DMS 273 (cell line): Measurements from ENCODE around the gene RTL5.
"Not testable (repeated sequence)": the region's sequence is repeated elsewhere in the genome, so short reads cannot be mapped to it uniquely, and the experiment has no call there.

Experiments used
- DNase-seq: peaks from one replicate; lab custom pipeline; 2025; ENCODE audit not compliant: unreplicated experiment; lab: John Stamatoyannopoulos, UW

The RTL5 gene

DNA sequence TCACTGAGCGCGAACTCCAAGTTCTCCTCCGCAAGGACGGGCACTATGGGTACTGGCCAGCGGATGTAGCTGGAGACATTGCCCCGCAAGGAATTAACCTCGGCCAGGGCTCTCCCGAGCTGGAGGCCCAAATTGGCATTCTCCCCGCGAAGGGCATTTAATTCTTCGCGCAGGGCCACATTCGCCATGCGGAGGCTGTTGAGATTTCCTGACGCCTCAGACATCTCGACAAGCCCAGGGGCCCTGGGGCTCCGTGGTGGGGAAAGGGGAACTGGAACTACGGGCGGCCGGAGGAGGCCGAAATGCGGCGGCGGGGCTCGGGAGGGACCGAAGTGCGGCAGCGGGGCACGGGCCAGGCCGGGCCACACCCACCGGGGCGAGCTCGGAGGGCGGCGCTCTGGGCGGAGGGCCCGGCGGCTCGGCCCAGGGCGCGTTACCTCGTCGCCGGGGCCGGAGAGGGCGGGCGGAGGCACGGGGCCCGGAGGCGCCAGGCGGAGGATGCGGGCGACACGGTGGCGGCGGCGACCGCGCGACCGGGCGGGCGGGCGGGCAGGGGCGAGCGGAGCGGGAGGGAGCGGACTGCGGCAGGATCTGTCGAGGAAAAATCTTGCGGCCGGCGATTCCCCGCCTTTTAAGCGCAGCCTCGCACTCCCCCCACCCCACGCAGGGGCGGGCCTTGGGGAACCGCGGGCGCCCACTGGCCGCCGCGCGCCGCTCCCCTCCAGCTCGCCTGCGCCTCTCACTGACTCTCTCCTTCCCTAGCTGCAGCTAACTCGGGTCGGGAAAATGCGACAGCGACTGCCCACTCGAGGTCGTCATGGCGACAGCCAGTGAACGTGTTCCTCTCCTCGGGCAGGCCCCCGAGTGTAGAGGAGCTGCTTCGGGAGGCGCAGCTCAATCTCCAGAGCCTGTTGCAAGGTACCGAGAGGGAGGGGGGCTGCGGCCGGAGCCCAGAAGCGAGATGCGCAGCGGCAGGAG is at the start of gene RTL5:
Gene RTL5, minus strand, starts transcription at position 599 of the 978 bp plus-strand sequence.
- peak; percentile 95 for DNase-seq

DNA sequence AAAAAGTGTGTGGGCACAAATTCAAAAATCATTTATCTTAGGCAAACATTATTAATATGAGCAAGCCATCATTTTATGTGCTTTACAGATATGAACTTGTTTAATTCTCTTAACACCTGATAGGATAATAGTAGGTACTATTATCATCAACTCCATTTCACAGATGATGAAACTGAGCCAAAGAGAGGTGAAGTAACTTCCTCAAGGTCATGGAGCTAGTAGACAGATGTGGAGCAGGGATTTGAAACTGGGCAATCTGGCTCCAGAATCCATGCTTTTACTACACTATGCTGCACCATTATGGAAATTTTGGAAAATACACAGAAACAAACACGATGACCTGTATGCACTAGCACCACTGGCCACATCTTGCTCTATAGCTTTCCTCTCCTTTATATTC is 48.8 kb upstream of the RTL5 start:
- peak; percentile 34 for DNase-seq

DNA sequence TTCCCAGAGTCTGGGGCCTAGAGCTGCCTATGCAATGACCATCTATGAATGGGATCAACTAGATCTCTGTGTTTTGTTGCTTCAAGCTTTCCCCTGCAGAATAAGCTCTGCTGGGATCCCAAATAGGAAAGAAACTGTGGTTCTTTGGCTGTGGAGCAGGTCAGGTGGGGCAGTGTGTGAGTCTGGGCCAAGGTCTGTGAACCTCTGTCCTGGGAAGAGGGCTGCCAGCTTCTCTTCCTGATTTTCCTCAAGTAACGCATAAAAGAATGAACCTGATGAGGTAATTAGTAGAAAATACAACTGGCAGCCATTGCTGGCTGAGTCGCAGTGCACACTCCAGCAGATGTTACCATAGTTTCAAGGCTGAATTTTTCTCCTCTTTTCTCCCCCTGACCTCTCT is 45.3 kb upstream of the RTL5 start:
- no peak for DNase-seq

DNA sequence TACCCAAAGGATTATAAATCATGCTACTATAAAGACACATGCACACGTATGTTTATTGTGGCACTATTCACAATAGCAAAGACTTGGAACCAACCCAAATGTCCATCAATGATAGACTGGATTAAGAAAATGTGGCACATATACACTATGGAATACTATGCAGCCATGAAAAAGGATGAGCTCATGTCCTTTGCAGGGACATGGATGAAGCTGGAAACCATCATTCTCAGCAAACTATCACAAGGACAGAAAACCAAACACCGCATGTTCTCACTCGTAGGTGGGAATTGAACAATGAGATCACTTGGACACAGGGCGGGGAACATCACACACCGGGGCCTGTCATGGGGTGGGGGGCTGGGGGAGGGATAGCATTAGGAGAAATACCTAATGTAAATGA is 44.6 kb upstream of the RTL5 start:
- not testable (repeated sequence) for DNase-seq

DNA sequence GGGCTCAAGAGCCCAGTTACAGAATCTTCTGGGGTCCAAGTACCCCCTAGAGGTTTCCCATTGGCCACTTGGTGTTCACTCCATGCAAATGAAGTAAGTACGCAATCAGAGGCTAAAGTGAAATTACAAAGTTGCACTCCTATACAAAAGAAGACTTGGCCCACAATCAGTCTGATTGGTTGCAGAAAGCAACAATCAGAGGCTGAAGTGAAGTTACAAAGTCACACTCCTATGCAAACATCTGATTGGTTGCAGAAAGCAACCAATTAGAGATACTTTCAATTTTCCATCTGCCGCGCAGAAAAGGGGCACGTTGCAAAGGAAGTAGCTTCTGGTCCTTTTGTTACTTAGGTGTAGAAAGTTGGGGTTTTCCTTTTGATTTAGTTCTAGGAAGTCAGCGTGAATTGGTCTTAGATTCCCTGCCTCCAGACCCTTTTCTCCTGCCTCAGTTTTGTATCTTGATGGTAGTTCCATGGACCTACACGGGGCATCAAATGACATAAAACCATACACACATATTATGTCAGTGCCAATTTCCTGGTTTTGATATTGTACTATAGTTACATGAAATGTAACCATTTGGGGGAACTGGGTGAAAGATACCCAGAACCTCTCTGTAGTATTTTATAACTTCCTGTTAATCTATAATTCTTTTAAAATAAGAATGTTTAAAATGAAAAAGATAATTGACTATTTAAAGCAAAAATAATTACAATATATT is 37.5 kb upstream of the RTL5 start:
- DNase-seq = no peak

DNA sequence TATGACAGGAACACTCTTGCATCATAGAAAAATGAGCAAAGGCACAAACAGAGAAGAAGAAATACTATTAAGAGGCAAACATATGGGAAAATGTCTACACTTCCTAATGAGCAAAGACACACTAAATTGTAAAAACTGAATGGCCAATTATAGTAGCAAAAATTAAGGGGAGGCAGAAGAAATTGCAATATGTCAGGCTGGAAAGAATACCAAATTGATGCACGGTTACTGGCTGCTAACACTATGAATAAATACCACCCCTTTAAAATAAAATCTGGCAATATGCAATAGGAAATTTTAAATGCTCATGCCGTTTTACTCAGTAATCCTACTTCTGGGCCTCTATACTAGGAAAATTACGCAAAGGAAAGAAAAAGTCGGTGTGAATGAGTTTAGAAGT is 33.8 kb upstream of the RTL5 start:
- no peak for DNase-seq

DNA sequence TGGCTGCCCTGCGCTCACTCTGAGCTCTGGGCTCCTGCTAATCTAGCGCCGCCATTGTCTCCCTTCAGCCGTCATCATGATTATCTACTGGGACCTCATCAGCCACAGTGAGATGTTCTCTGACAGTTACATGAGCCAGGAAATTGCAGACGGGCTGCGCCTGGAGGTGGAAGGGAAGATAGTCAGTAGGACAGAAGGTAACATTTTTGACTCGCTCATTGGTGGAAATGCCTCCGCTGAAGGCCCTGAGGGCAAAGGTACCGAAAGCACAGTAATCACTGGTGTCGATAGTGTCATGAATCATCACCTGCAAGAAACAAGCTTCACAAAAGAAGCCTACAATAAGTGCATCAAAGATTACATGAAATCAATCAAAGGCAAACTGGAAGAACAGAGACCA is 28.1 kb upstream of the RTL5 start:
- DNase-seq = no peak

DNA sequence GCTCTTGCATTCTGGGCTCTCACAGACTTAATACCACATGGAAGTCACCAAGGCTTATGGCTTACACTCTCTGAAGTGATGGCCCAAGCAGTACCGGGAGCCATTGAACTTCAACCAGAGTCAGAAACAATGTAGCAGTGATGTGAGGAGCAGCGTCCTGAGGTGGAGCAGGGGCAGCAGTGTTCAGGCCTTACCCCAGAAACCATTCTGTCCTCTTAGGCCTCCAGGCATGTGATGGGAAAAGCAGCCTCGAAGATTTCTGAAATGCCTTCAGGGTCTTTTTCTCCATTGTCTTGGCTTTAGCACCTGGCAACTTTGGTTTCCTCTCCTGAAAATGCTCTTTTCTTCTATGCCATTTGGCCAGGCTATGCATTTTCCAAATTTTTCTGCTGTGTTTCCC is 27.1 kb upstream of the RTL5 start:
- no peak for DNase-seq

DNA sequence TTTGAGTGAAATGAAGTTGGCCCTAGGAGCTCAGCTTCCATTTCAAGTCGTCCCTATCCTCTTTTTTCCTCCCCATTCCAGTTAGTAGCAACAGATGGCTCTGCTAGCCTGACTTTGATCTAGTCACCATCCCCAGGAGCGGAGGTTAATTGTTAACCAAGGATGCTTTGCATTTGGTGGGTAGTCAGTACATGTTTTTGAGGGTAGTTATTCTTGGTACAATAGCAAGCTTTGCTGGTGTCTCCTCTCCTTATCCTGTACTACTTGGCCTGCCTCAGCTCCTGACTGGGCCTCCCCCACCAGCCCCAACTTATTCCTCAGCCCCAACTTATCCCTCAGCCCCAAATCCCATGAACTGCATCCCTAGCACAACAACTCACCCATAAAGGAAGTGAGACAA is 14.8 kb upstream of the RTL5 start:
- DNase-seq = peak; percentile 34

DNA sequence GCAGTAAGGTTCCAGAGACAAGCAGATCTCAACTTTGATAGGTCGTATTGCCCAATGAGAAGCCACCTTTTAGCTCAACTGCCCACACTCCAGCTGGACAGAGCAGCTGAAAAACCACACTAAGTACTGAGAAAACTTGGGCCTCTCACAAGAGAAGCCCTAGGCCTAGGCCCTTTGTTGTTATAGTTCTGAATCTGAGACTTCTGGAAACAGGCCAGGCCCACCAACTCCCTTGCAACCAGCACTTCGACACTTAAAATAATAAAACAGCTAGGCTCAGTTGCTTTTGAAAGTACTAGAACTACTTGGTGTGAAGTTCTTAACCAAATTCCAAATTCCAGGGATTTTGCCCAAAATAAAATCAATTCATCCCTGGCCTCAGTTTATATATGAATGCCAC is 13.5 kb upstream of the RTL5 start:
- no peak for DNase-seq

DNA sequence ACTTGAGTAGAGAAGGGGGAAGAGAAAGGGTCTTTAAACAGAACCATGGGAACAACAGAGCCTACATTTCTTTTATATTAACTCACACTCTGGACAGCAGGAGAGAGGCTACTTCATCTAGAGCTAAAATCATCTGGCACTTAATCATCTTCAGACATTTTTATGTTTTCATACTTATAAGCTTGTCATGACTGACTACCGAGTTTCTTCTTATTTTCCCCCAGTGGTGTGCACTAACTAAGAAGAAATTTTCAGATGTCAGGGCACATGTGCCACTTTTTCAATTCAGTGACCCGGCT is 11.8 kb upstream of the RTL5 start:
- DNase-seq = no peak

DNA sequence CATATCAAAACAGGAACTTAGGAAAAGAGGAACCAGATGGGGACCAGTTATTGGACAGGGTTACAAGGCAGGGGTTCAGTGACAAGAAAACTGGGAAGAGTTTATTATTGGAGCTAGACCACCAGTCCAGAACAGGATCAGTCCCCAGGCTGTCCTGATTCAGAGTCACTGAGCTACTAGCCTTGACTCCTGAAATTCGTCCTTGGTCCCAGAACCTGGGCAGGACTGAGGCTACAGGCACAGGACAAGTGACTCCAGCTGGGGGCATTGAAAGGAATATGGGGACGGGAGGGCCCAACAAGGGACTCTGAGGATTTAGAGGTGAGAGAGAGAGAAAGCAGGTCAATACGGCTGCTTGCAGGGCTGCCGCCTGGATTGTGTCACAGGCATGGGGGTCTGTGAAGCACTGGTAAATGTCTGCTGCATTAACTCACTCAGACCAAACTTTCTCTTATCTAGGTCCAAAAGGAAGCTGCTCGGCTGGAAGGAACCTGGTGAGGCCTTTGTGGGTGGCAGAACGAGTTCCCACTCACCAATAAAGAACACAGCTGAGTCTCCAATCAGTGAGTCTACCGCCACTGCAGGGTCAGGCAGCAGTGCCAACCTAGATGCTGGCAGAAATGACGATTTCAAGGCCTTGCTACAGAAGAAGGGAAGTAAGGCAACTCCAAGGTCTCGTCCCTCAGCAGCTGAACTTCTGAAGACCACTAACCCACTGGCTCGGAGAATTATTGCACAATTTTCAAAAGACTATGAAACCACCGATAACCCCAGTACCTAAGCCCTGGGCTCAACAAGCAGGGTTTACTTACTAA is 11.3 kb upstream of the RTL5 start:
- no peak for DNase-seq

DNA sequence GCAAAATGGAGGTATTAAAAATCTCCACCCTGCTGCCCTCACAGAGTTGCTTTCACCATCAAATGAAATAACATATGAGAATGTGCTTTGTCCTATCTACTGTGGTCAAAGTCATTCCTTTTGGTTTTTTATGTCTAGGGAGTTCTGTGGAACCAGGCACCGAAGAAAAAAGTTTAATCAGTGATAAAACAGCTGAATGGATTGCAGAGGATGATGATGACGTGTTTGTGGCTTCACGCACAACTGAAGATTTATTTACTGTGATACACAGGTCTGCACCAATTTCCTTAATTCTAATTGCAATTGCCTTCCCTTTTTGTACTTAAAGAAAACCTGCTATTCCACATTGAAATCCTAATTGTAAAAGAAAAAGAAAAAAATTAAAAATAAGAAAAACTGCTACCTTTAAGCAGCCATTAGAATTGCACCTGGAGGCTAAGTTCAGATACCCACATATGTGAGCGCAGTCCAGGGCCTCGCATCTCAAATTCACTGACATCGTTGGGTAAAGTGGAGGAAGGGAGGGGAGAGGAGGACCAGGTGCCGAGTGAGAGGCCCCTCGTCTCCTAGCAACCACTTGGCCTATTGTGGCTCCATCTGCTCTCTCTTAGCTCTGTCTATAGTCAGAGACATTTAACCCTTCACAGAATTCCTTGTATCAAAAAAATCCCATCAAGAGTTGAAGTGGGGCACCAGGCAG is 10.5 kb upstream of the RTL5 start:
- DNase-seq = peak; percentile 97

DNA sequence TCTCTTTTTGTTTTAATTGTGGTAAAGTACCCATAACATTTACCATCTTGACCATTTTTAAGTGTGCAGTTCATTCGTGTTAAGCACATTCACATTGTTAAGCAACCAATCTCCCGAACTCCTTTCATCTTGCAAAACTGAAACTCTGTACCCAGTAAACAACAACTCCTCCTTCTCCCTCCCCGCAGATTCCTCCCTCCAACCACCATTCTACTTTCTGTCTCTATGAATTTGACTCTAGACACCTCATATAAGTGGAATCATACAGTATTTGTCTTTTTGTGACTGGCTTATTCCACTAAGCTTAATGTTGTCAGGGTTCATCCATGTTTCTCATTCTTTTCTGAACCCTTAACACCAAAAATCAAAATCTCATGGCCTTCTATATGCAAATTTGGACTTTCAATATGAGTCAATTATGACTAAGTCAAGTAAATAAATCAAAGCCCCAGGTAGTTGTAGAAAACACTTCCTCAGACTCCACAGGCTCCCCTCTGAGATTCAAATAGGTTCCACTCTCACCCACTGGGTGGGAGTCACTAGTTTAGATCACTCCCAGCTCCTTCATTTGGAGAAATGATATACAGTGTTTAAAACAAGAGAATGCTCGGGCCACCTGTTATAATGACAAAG is 9.8 kb upstream of the RTL5 start:
- DNase-seq = no peak

DNA sequence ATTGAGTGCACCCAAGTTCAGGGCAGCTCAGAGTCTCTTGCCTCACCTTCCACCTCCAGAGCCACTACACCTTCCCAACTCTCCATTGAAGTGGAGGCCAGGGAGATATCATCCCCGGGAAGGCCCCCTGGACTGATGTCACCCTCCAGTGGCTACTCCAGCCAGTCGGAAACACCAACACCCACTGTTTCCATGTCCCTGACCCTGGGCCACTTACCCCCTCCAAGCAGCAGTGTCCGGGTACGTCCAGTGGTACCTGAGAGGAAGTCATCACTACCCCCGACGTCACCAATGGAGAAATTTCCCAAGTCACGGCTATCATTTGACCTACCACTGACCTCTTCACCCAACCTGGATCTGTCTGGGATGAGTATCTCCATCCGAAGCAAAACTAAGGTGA is 7.8 kb upstream of the RTL5 start:
- no peak for DNase-seq

DNA sequence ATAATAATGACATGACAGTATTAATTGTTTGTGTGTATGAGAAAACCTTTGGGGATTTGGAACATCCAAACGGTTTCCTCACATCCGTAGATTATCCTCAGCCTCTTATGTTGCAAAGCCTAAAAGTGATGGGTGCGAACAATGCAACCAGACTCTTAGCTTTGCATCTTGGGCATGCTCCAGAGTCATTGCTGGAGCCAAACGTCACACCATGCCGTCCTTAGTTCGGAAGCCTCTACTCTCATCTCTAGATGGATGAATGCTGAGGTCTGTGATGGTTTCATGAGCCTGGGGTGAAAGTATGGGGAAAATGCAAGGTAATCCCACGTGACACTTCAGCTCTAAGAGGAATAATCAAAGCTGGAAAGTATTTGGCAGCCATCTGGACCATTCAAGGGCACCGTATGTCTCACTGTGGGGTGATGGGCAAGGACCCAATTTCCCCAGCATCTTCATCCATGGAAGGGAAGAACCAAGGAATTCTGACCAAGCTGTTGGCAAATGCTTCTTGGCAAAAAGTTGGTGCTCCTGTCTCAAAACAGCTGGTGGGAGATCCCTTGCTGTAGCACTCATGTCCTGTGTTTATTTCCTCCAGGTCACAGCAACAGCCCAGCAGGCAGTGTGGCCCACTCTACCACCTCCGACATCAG is 6.3 kb upstream of the RTL5 start:
- DNase-seq = peak; percentile 88

DNA sequence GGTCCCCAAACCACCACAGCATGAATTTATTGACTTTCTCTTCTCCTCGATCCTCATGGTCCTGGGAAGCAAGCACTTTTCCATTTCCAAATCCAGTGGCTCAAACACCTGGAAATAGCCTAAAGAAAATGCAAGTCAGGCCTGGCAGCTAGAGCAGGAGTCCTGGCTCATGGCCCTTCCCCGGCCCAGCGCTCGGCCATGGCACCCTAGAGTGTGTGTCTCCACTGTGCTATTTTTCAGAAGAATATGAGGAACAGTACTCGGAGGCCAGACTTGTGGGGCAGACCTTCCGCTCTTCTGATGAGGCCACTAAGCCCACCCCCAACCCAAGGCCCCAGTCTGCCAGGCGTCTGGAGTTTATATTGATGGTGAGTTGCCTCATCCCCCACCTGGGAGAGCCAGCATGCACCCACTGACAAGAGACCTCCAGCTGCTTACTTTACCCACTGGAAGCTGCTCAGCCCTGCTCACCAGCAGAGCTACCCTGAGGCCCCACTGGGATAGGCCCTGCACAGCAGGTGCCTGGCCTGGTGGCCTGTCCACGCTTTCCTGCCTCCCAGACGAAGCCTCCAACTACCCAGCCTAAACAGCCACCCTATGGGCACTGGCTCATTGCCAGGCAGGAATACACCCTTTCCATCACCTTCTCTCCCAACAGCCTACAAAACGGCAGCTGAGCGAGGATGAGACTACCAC is 2.3 kb upstream of the RTL5 start:
- DNase-seq = no peak

DNA sequence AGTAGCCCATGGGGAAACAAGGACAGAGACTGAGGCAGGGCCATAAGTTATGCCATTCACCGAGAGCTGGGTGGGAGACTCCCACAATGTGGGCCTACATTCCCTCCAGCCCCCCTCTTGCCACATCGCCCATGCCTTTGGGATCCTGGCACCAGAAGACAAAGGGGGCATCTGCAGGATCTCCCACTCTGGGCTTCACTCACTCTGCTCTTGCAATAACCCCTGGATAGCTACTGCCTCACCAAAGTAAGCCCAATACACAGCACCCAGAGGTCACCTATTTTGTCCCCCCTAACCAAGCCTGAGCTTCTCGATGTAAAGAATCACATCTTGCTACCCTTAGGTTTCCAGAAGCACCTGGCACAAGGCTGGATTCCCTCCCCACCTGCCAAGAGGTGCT is 741 bp upstream of the RTL5 start:
- no peak for DNase-seq

DNA sequence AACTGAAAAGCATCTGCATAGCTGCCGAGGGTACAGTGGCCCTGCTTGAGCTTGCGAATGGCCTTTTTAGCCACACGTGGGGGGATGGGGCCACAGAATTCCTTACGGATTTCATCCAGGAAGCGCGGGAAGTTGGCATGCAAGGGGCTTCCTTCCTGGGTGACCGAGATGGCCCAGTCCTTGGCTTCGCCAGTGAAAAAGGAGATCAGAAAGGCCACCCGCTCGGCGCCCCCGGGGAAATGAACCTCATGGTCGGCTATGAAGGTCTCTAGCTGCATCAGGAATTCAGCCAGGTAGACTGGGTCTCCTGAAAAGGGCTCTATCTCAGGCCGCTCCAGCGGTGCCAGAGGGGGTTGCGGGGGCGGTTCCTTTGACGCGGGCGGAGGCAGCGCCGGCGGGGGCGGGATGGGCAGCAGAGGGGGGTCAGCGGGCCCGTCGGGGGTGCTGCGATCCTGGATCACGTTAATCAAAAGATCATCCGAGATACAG is 909 bp downstream of the RTL5 start:
- no peak for DNase-seq
